OCI-LY1 (cell line): ENCODE measurements around the gene VPS35.

Experiments used
- EZH2 ChIP-seq: fragments of 200-600 bp; sonication (generic), shearing (Covaris generic); IDR thresholded peaks from 2 replicates; pipeline ENCODE4 v1.8.0; 2017; ENCODE audit warnings: borderline replicate concordance, mixed run types, mild to moderate bottlenecking, antibody characterized with exemption, low read length, moderate library complexity, mixed read lengths
- TF ChIP-seq, protein P1 (sequence below): fragments of 200-600 bp; sonication (generic), shearing (Covaris generic); IDR thresholded peaks from 2 replicates; pipeline ENCODE4 v1.5.1; 2017; ENCODE audit warnings: mild to moderate bottlenecking, antibody characterized with exemption, low read length, moderate library complexity, mixed read lengths

DNA sequence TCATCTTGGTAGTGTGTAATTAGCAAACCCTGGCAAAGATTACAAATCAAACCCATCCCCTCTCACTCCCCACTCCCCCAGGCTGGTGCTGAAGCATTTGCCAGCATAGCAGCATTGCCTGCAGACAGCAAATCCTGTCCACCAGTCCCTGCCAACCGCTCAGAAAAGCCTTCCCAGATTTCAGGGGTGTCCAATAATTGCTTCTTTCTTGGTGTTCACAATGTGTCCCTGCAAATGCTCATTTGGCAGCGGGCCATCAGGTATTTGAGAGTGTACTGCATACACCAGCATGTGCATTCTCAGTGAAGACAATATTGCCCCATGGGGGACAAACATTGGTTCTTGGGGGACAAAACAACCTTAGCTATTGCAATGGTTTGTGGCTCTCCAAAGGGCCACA, 28.7 kb upstream of the VPS35 start:
- TF ChIP-seq, protein P1, sequence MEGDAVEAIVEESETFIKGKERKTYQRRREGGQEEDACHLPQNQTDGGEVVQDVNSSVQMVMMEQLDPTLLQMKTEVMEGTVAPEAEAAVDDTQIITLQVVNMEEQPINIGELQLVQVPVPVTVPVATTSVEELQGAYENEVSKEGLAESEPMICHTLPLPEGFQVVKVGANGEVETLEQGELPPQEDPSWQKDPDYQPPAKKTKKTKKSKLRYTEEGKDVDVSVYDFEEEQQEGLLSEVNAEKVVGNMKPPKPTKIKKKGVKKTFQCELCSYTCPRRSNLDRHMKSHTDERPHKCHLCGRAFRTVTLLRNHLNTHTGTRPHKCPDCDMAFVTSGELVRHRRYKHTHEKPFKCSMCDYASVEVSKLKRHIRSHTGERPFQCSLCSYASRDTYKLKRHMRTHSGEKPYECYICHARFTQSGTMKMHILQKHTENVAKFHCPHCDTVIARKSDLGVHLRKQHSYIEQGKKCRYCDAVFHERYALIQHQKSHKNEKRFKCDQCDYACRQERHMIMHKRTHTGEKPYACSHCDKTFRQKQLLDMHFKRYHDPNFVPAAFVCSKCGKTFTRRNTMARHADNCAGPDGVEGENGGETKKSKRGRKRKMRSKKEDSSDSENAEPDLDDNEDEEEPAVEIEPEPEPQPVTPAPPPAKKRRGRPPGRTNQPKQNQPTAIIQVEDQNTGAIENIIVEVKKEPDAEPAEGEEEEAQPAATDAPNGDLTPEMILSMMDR: no peak
- TF ChIP-seq EZH2: no peak
